IPS-18c (cell line): ENCODE results near the gene SAT2.

Experiments used
- H3K4me3 ChIP-seq: 2 replicates; pipeline ENCODE4 v1.7.0; 2013; ENCODE audit warnings: low read depth, mild to moderate bottlenecking, low read length, moderate library complexity; ENCODE audit not compliant: insufficient read depth
- H3K9me3 ChIP-seq: one replicate; pipeline ENCODE4 v1.6.1; 2013; ENCODE audit warnings: mild to moderate bottlenecking, low read length, moderate library complexity; ENCODE audit not compliant: control insufficient read depth, insufficient read depth

Gene SAT2

DNA sequence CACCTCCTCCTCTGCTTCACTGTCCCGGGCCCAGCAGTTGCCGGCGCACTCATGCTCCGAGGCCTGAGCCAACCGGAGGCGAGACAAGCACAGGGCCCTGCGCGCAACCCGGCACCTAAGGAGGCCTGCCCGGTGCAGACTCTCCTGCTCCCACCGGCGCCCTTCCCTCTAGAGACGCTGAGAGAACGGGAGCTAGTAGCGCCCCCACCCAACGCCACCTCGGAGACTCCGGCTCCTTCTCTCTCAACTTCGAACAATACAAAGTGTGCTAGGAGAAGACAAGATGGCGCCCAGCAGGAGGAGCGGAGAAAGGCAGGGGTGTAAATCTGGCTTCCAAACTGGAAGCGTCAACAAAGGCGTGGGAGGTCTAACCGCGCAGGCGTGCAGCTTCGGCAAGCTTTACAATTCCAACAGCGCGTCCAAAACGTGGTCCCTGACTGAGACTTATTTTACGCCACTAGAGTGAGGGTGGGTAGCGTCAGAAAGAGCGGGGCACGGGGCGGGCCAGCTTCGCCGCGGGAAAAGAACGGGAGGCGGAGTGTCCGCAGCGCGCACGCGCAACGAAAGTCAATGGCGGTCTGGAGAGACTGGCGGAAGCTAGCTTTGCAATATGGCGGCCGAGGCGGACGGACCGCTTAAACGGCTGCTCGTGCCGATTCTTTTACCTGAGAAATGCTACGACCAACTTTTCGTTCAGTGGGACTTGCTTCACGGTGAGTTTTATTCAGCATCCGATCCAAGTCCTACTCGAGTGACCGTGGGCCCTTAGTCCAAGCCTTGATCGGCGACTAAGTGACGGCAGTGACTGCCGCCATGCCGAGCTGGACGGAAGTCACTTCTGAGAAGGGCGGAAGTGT lies 44.1 kb downstream of the SAT2 start, which contains the start of gene MPDU1:
MPDU1 (plus strand) TSS at position 600 of the 857 bp plus-strand sequence; CDS start at position 611, 11 bp downstream.
- H3K9me3 ChIP-seq, result no peaks in the 10 kb centered on the region
- H3K4me3 ChIP-seq, result peak within 1 kb of the TSS; percentile 67

- peak overlapping the region; percentile 67 for H3K4me3 ChIP-seq
- H3K9me3 ChIP-seq, result no peaks in the 10 kb centered on the region
These were observed 45.0 kb downstream of the SAT2 start for GRCh38 chr17:7582396-7583252.

DNA sequence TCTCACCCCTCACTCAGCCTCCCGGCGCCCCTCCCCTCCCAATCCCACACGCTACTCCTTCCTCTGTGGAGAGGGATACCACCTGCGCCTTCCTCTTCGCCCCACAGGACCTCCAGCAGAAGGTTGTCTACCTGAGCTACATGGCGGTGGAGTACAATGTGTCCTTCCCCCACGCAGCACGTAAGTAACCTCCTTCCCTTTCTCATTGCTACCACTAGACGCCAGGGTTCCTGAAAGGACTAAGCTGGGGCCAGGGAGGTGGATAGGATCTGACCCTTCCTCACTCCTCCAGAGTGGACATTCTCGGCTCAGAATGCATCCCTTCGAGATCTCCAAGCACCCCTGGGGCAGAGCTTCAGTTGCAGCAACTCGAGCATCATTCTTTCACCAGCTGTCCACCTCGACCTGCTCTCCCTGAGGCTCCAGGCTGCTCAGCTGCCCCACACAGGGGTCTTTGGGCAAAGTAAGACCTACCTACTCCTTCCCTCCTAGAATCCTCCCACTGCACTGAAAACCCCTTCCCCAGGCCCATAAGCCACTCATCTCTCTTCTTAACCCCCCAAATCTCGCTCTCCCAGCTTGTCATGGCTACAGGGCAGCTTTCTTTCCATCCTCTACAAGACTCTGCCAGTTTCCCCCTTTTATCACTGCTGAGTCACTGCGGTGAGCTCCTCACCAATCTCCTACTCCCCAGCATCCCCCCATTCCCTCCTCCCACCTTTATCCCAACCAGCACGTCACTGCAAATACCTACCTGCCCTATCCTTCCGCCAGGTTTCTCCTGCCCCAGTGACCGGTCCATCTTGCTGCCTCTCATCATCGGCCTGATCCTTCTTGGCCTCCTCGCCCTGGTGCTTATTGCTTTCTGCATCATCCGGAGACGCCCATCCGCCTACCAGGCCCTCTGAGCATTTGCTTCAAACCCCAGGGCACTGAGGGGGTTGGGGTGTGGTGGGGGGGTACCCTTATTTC lies 46.7 kb downstream of the SAT2 start:
- no peak overlapping the region for H3K4me3 ChIP-seq
- no peaks in the 10 kb centered on the region for H3K9me3 ChIP-seq

GRCh38 chr17:7579834-7580603 lies 47.6 kb downstream of the SAT2 start:
- H3K4me3 ChIP-seq, result no peak overlapping the region
- H3K9me3 ChIP-seq, result no peaks in the 10 kb centered on the region

DNA sequence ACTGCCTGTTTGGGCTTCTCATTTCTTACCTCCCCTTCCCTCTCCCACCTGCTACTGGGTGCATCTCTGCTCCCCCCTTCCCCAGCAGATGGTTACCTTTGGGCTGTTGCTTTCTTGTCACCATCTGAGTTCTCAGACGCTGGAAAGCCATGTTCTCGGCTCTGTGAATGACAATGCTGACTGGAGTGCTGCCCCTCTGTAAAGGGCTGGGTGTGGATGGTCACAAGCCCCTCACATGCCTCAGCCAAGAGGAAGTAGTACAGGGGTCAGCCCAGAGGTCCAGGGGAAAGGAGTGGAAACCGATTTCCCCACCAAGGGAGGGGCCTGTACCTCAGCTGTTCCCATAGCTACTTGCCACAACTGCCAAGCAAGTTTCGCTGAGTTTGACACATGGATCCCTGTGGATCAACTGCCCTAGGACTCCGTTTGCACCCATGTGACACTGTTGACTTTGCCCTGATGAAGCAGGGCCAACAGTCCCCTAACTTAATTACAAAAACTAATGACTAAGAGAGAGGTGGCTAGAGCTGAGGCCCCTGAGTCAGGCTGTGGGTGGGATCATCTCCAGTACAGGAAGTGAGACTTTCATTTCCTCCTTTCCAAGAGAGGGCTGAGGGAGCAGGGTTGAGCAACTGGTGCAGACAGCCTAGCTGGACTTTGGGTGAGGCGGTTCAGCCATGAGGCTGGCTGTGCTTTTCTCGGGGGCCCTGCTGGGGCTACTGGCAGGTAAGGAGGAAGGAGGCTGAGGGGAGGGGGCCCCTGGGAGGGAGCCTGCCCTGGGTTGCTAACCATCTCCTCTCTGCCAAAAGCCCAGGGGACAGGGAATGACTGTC lies 48.4 kb downstream of the SAT2 start, which contains the start of gene CD68:
CD68 (plus strand) TSS at position 638 of the 833 bp plus-strand sequence; CDS start at position 678, 40 bp downstream.
- Histone ChIP-seq H3K4me3 (no peak within 1 kb of the TSS), H3K9me3 (no peaks in the 10 kb centered on the region)

DNA sequence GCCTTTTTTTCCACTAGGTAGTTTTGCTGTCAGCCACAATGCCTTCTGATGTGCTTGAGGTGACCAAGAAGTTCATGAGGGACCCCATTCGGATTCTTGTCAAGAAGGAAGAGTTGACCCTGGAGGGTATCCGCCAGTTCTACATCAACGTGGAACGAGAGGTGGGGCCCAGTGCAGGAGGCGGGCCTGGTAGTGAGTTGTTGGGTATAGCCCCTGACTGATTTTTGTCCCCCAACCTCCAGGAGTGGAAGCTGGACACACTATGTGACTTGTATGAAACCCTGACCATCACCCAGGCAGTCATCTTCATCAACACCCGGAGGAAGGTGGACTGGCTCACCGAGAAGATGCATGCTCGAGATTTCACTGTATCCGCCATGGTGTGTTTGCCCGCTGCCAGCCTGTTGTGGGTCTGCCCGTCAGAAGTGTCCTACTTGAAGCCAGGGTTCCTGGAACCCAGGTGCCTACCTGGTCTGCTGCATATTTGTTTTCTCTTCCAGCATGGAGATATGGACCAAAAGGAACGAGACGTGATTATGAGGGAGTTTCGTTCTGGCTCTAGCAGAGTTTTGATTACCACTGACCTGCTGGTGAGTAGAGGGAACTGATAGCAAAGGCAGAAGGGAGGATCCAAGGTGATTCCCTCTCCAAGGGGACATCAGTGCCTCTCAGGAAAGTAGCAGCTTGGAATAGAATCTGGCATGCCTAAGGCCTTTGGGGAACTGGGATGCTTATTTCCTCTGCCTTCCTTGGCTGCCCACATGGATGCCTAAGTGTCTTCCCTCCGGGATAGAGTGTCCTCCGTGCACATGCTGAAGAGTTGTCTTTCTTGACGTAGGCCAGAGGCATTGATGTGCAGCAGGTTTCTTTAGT lies 50.1 kb downstream of the SAT2 start:
- no peaks in the 10 kb centered on the region for H3K9me3 ChIP-seq
- H3K4me3 ChIP-seq, result no peak overlapping the region; the same call in 1 of the 2 replicates

DNA sequence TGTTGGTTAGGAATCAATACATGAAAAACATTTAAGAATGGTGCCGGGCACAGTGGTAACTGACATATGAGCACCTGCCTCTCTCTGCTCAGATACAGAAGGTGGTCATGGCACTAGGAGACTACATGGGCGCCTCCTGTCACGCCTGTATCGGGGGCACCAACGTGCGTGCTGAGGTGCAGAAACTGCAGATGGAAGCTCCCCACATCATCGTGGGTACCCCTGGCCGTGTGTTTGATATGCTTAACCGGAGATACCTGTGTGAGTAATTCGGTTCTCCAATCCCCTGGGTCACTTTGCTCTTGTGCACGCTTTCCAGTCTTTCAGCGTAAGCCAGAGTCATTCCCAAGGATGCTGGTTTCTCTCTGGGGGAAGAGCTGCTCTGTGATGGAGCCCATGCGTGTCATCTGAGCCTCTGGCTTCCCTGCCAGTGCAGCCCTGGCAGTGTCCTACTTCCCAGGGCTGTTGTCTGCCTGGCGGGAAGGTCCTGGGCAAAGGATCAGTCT lies 51.1 kb downstream of the SAT2 start:
- no peak overlapping the region for H3K4me3 ChIP-seq
- no peaks in the 10 kb centered on the region for H3K9me3 ChIP-seq
